ENCODE results near the gene EOLA2.

GRCh38 chrX:149910178-149910695 is 28.1 kb downstream of the EOLA2 start:
- no peak for TF ChIP-seq CTCF (IDR thresholded peaks at IDR 0.05)
- TF ChIP-seq EZH2 (IDR thresholded peaks at IDR 0.05; ENCODE audit: borderline replicate concordance, insufficient read depth, low read depth, low read length, poor library complexity, severe bottlenecking) = no peak
